PC-3 (cell line): Measurements from ENCODE around the gene RGMB. TPM values are rescaled to one million over a fixed set of nuclear protein-coding genes. Genes with fewer than 3 reads are reported as not detected.
A peak's percentile ranks its signal among the peaks of the same experiment; 100 is the strongest.

ENCODE experiments used
- ATAC-seq: fragments of 200-7000 bp; cut with Tn5 transposase; 2 replicates; pipeline ENCODE4 v1.9.1; 2020; ENCODE audit warnings: mild to moderate bottlenecking, moderate library complexity
- BruUV-seq: library from RNA; stranded (reverse); fragments of 400-500 nt; replicated peaks from 2 replicates; lab custom pipeline; 2021; lab: Mats Ljungman, UMichigan
- CTCF ChIA-PET: fragments of 300-600 bp; sonication (Branson Sonifier 250); formaldehyde crosslinking; loops from one replicate; lab custom pipeline; 2022; ENCODE audit warnings: antibody characterized with exemption; lab: Charles Lee
- POLR2A ChIA-PET: fragments of 300-600 bp; sonication (Branson Sonifier 250); formaldehyde crosslinking; loops from one replicate; lab custom pipeline; 2022; ENCODE audit warnings: antibody characterized with exemption; ENCODE audit not compliant: unreplicated experiment; lab: Charles Lee
- DNase-seq: peaks from one replicate; pipeline ENCODE4 v3.0.0-alpha.2; 2015
- H2AFZ ChIP-seq: fragments of 300-600 bp; sonication (generic); 2 replicates; pipeline ENCODE4 v1.6.0; 2016; ENCODE audit warnings: antibody characterized with exemption, low read length
- H3F3A ChIP-seq: fragments of 300-600 bp; sonication (generic); one replicate; pipeline ENCODE4 v1.6.0; 2017; ENCODE audit warnings: antibody characterized with exemption, low read length, control low read depth, mild to moderate bottlenecking; ENCODE audit not compliant: unreplicated experiment
- H3K27ac ChIP-seq: fragments of 300-600 bp; sonication (generic); 2 replicates; pipeline ENCODE4 v1.5.1; 2016; ENCODE audit warnings: mild to moderate bottlenecking, low read length
- H3K27me3 ChIP-seq: fragments of 300-600 bp; sonication (generic); 2 replicates; pipeline ENCODE4 v1.6.1; 2016; ENCODE audit warnings: low read length, mixed read lengths
- H3K36me3 ChIP-seq: fragments of 300-600 bp; sonication (generic); 2 replicates; pipeline ENCODE4 v1.6.1; 2016; ENCODE audit warnings: low read depth, mixed run types, low read length, mixed read lengths
- H3K4me1 ChIP-seq: fragments of 300-600 bp; sonication (generic); 2 replicates; pipeline ENCODE4 v1.5.1; 2016; ENCODE audit warnings: low read length; ENCODE audit not compliant: insufficient read depth
- H3K4me2 ChIP-seq: fragments of 300-600 bp; sonication (generic); 2 replicates; pipeline ENCODE4 v1.6.0; 2016; ENCODE audit warnings: low read length
- H3K4me3 ChIP-seq: fragments of 300-600 bp; sonication (generic); 2 replicates; pipeline ENCODE4 v1.5.1; 2016; ENCODE audit warnings: mild to moderate bottlenecking, low read length, mixed read lengths
- H3K79me2 ChIP-seq: fragments of 300-600 bp; sonication (generic); 2 replicates; pipeline ENCODE4 v1.6.1; 2017; ENCODE audit warnings: low read length, mixed read lengths
- H3K9ac ChIP-seq: fragments of 300-600 bp; sonication (generic); 2 replicates; pipeline ENCODE4 v1.6.0; 2016; ENCODE audit warnings: mild to moderate bottlenecking, low read length
- H3K9me2 ChIP-seq: fragments of 300-600 bp; sonication (generic); replicated peaks from 2 replicates; pipeline ENCODE4 v1.6.1; 2016; ENCODE audit warnings: mixed run types, low read length, mixed read lengths
- H3K9me3 ChIP-seq: fragments of 300-600 bp; sonication (generic); 2 replicates; pipeline ENCODE4 v1.6.1; 2016; ENCODE audit warnings: low read length, mixed read lengths
- H4K20me1 ChIP-seq: fragments of 300-600 bp; sonication (generic); 2 replicates; pipeline ENCODE4 v1.6.1; 2016; ENCODE audit warnings: low read length, mixed read lengths
- EZH2 ChIP-seq: fragments of 300-600 bp; sonication (generic); IDR thresholded peaks from one replicate; pipeline ENCODE4 v1.6.1; 2017; ENCODE audit warnings: antibody characterized with exemption, mild to moderate bottlenecking, low read length; ENCODE audit not compliant: unreplicated experiment
- EZH2phosphoT487 ChIP-seq: fragments of 300-600 bp; sonication (generic); IDR thresholded peaks from 2 replicates; pipeline ENCODE4 v1.6.1; 2018; ENCODE audit warnings: mild to moderate bottlenecking, antibody characterized with exemption, low read length, borderline replicate concordance
- intact Hi-C: fragments of 100-400 bp; cut with micrococcal nuclease; formaldehyde crosslinking; loops from 2 replicates; pipeline ENCODE4 v1.9.0; 2023
- total RNA-seq: library from RNA; depleted of rRNA; stranded (reverse); fragments of >200 nt; gene quantifications from 2 replicates; pipeline ENCODE4 v1.2.3, GENCODE V29; 2014
- TF ChIP-seq, protein P1 (sequence below): fragments of 300-600 bp; sonication (generic); conservative IDR thresholded peaks from 2 replicates; pipeline ENCODE4 v1.5.1; 2017; ENCODE audit warnings: antibody characterized with exemption, low read depth, mild to moderate bottlenecking, low read length

The RGMB gene
- total RNA-seq, 1 experiment from 2014 or later = 31.1 TPM

DNA sequence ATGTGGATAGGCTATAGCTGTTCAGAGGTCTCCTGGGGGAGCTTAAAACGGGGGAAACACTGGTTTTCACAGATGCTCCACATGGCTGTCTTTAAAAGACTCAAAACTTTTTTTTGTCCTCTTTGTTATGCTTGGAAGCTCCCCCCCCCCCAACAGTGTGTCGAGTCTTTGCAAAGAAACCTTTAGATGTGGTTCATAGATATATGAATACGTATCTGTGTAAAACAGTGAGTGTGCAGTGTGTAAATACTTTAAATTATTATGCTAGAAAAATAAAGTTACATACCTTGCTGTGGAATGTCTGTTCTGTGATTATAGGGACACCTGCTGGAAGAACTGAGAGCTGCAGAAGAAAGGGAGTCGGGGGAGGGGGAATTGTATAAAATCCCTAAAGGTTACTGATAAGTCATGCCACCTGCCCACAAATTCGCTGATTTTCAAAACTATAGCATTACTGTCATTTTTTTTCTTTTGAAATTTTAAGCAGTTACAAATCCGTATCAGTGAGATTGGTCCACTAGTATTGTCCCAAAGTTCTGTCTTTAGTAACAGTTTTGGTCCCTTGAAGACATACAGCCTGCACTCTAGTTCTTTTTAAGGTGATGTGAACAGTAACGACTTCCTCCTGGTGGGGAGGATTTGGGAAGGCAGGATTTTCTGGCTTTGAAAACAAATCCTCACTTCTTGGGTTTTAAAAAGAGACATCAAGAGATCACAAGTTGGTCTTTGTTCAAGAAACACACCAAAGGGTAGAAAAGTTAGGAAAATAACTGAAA, 22.9 kb downstream of the RGMB start:
- Histone ChIP-seq H2AFZ (no peak overlapping the region), H3K79me2 (peaks cover 38% of the 10 kb centered on the region), H3K4me2 (peak overlapping the region; percentile 68), H3K4me3 (peak overlapping the region; percentile 16; the same call in 1 of the 2 replicates), H3K27me3 (no peaks in the 10 kb centered on the region), H4K20me1 (peaks cover 7% of the 10 kb centered on the region; the same call in 1 of the 2 replicates), H3K36me3 (peaks cover 7% of the 10 kb centered on the region; the same call in 1 of the 2 replicates), H3K4me1 (peaks cover 12% of the 10 kb centered on the region), H3K9ac (peak overlapping the region; percentile 8; the same call in 1 of the 2 replicates), H3K9me2 (no peaks in the 10 kb centered on the region), H3K27ac (peak overlapping the region; percentile 33), H3K9me3 (no peaks in the 10 kb centered on the region), H3F3A (no peaks in the 10 kb centered on the region)
- DNase-seq = peak; percentile 90
- BruUV-seq = no TSS peak
- ChIA-PET CTCF (interaction anchor here (0.5 to 1.5 kb wide), 13 partner anchors 12 to 1637 kb away, joined by 3 to 21 read pairs (median 6); partner anchors contain the start of gene RGMB), POLR2A (interaction anchor here (0.6 kb wide), 1 partner anchor 28 kb away, joined by 4 read pairs; no protein-coding TSS in a partner anchor)
- intact Hi-C loops = loop anchor here (1.0 kb wide), 2 partner anchors 25 to 341 kb away; no protein-coding TSS in a partner anchor
- ATAC-seq = peak; percentile 98
- TF ChIP-seq, protein P1, sequence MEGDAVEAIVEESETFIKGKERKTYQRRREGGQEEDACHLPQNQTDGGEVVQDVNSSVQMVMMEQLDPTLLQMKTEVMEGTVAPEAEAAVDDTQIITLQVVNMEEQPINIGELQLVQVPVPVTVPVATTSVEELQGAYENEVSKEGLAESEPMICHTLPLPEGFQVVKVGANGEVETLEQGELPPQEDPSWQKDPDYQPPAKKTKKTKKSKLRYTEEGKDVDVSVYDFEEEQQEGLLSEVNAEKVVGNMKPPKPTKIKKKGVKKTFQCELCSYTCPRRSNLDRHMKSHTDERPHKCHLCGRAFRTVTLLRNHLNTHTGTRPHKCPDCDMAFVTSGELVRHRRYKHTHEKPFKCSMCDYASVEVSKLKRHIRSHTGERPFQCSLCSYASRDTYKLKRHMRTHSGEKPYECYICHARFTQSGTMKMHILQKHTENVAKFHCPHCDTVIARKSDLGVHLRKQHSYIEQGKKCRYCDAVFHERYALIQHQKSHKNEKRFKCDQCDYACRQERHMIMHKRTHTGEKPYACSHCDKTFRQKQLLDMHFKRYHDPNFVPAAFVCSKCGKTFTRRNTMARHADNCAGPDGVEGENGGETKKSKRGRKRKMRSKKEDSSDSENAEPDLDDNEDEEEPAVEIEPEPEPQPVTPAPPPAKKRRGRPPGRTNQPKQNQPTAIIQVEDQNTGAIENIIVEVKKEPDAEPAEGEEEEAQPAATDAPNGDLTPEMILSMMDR = peak; percentile 93
- no peak for TF ChIP-seq EZH2phosphoT487

DNA sequence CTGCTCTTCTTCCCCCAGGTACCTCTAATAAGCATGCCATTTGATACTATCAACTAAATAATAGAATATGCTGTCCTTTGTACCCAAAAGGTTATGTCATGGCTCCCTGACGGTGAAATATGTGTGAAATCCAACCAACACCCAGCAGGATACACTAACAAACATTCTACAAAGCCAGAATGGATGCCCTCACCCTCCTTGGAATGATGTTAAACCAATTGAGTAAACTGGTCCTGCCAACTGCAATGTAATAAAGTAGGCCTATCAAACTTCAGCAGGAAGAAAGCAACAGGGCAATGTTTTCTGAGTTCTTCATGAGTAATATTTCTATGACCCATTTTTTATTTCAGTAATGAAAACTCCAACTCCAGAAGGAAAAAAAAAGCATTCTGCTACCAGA, 24.9 kb downstream of the RGMB start:
- DNase-seq = no peak
- H4K20me1 ChIP-seq = no peaks in the 10 kb centered on the region
- no peaks in the 10 kb centered on the region for H3F3A ChIP-seq
- peaks cover 12% of the 10 kb centered on the region for H3K4me1 ChIP-seq
- no peak overlapping the region for H3K27ac ChIP-seq
- no TSS peak for BruUV-seq
- H2AFZ ChIP-seq = no peak overlapping the region
- no peaks in the 10 kb centered on the region for H3K9me3 ChIP-seq
- CTCF ChIA-PET = no interaction called here
- TF ChIP-seq EZH2phosphoT487 (no peak), EZH2 (no peak)
- TF ChIP-seq, protein P1 = no peak
- no peak overlapping the region for H3K4me2 ChIP-seq
- POLR2A ChIA-PET = no interaction called here
- no peaks in the 10 kb centered on the region for H3K27me3 ChIP-seq
- H3K36me3 ChIP-seq = peaks cover 2% of the 10 kb centered on the region; the same call in 1 of the 2 replicates
- intact Hi-C loops = no loop called here
- H3K9me2 ChIP-seq = no peaks in the 10 kb centered on the region
- peaks cover 18% of the 10 kb centered on the region for H3K79me2 ChIP-seq
- no peak for ATAC-seq
- H3K9ac ChIP-seq = no peak overlapping the region
- no peak overlapping the region for H3K4me3 ChIP-seq

GRCh38 chr5:98798847-98799246, 25.4 kb downstream of the RGMB start:
- no peaks in the 10 kb centered on the region for H3K27me3 ChIP-seq
- intact Hi-C loops = no loop called here

More at GRCh38 chr5:98798847-98799246, 25.4 kb downstream of the RGMB start:
- Histone ChIP-seq H3K4me2 (no peak overlapping the region), H3K27ac (no peak overlapping the region), H3K9me2 (no peaks in the 10 kb centered on the region), H3K36me3 (no peaks in the 10 kb centered on the region), H3K9ac (no peak overlapping the region), H3F3A (no peaks in the 10 kb centered on the region), H3K4me3 (no peak overlapping the region), H3K9me3 (no peaks in the 10 kb centered on the region), H4K20me1 (no peaks in the 10 kb centered on the region), H2AFZ (no peak overlapping the region), H3K79me2 (peaks cover 17% of the 10 kb centered on the region), H3K4me1 (peaks cover 12% of the 10 kb centered on the region)
- no peak for ATAC-seq
- POLR2A ChIA-PET = no interaction called here
- no TSS peak for BruUV-seq
- CTCF ChIA-PET = no interaction called here
- TF ChIP-seq EZH2phosphoT487 (no peak), EZH2 (no peak)
- TF ChIP-seq, protein P1 = no peak
- DNase-seq = no peak
